HG02973 (cell line): ENCODE results near the gene ANKRD35.

Experiments
- ATAC-seq: cut with Tn5 transposase; IDR thresholded peaks from one replicate; pipeline ENCODE4 v1.9.1; 2021; ENCODE audit warnings: moderate library complexity; ENCODE audit not compliant: unreplicated experiment

The ANKRD35 gene

GRCh38 chr1:145893306-145894055, 7.8 kb upstream of the ANKRD35 start:
- no peak for ATAC-seq

- no peak for ATAC-seq
Observed at GRCh38 chr1:145892486-145893087, 6.9 kb upstream of the ANKRD35 start.

GRCh38 chr1:145891587-145892485, 6.2 kb upstream of the ANKRD35 start:
- no peak for ATAC-seq

- no peak for ATAC-seq
Observed at GRCh38 chr1:145891143-145891542, 5.5 kb upstream of the ANKRD35 start.

- no peak for ATAC-seq
Observed at GRCh38 chr1:145889722-145890121, 4.1 kb upstream of the ANKRD35 start.

GRCh38 chr1:145887631-145888030, 2.0 kb upstream of the ANKRD35 start:
- ATAC-seq: no peak

- no peak for ATAC-seq
Observed at GRCh38 chr1:145886816-145887215, 1.1 kb upstream of the ANKRD35 start.

GRCh38 chr1:145886390-145886789, 724 bp upstream of the ANKRD35 start:
- no peak for ATAC-seq

GRCh38 chr1:145884675-145885074, 991 bp downstream of the ANKRD35 start:
- no peak for ATAC-seq

- no peak for ATAC-seq
Observed at GRCh38 chr1:145879775-145880174, 5.9 kb downstream of the ANKRD35 start.

GRCh38 chr1:145878724-145879123, 6.9 kb downstream of the ANKRD35 start:
- ATAC-seq: no peak

GRCh38 chr1:145877923-145878486, 7.7 kb downstream of the ANKRD35 start:
- ATAC-seq: no peak

- ATAC-seq: no peak
Observed at GRCh38 chr1:145874646-145875045, 11.0 kb downstream of the ANKRD35 start.

- no peak for ATAC-seq
Observed at GRCh38 chr1:145871994-145872924, 13.4 kb downstream of the ANKRD35 start.

GRCh38 chr1:145868232-145868631, 17.4 kb downstream of the ANKRD35 start:
- ATAC-seq: no peak

- ATAC-seq: no peak
Observed at GRCh38 chr1:145863282-145864018, 22.2 kb downstream of the ANKRD35 start.

GRCh38 chr1:145859491-145860023, 26.1 kb downstream of the ANKRD35 start:
- ATAC-seq: peak; percentile 71

- peak; percentile 76 for ATAC-seq
Observed at GRCh38 chr1:145858901-145859490, 26.7 kb downstream of the ANKRD35 start, which contains the start of gene PIAS3. PIAS3 (minus strand) TSS chr1:145859081; CDS start chr1:145858990, 91 bp downstream.
